ENCODE data around the gene POFUT2.

GRCh38 chr21:45313015-45313414 lies 25.3 kb upstream of the POFUT2 start:
- TF ChIP-seq CEBPB (IDR thresholded peaks at IDR 0.05) (no peak), TEAD4 (IDR thresholded peaks at IDR 0.05) (no peak), MAX (IDR thresholded peaks at IDR 0.05) (no peak), RAD21 (IDR thresholded peaks at IDR 0.05; ENCODE audit: low read depth) (no peak), CREB1 (IDR thresholded peaks at IDR 0.05; ENCODE audit: low read depth) (no peak), TAF1 (IDR thresholded peaks at IDR 0.05; ENCODE audit: low read depth) (no peak), NFIC (IDR thresholded peaks at IDR 0.05) (no peak), TCF12 (IDR thresholded peaks at IDR 0.05; ENCODE audit: low read depth) (no peak), FOXM1 (IDR thresholded peaks at IDR 0.05; ENCODE audit: borderline replicate concordance, low read depth) (no peak), ZBTB7A (IDR thresholded peaks at IDR 0.05; ENCODE audit: low read depth) (no peak), YY1 (IDR thresholded peaks at IDR 0.05; ENCODE audit: low read depth) (no peak)
- TF ChIP-seq, protein P1, sequence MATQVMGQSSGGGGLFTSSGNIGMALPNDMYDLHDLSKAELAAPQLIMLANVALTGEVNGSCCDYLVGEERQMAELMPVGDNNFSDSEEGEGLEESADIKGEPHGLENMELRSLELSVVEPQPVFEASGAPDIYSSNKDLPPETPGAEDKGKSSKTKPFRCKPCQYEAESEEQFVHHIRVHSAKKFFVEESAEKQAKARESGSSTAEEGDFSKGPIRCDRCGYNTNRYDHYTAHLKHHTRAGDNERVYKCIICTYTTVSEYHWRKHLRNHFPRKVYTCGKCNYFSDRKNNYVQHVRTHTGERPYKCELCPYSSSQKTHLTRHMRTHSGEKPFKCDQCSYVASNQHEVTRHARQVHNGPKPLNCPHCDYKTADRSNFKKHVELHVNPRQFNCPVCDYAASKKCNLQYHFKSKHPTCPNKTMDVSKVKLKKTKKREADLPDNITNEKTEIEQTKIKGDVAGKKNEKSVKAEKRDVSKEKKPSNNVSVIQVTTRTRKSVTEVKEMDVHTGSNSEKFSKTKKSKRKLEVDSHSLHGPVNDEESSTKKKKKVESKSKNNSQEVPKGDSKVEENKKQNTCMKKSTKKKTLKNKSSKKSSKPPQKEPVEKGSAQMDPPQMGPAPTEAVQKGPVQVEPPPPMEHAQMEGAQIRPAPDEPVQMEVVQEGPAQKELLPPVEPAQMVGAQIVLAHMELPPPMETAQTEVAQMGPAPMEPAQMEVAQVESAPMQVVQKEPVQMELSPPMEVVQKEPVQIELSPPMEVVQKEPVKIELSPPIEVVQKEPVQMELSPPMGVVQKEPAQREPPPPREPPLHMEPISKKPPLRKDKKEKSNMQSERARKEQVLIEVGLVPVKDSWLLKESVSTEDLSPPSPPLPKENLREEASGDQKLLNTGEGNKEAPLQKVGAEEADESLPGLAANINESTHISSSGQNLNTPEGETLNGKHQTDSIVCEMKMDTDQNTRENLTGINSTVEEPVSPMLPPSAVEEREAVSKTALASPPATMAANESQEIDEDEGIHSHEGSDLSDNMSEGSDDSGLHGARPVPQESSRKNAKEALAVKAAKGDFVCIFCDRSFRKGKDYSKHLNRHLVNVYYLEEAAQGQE (IDR thresholded peaks at IDR 0.05; ENCODE audit: low read depth), result no peak

Measured in Ishikawa (cell line).